GM12878 (cell line): ENCODE data around the gene ITFG1. TPM values are rescaled to one million over a fixed set of nuclear protein-coding genes. Genes with fewer than 3 reads are reported as not detected.

ENCODE experiments used
- ATF7 ChIP-seq: fragments of 450-650 bp; IDR thresholded peaks from 2 replicates; pipeline ENCODE4 v1.6.1; 2016; ENCODE audit warnings: low read depth, mild to moderate bottlenecking
- BCL3 ChIP-seq: IDR thresholded peaks from 2 replicates; pipeline ENCODE4 v1.6.1; 2011; ENCODE audit warnings: borderline replicate concordance, low read depth, mild to moderate bottlenecking, moderate library complexity, low read length; ENCODE audit not compliant: insufficient read depth, poor library complexity, severe bottlenecking
- CEBPB ChIP-seq, 2 experiments: fragments of 150-350 bp in 1 of 2; IDR thresholded peaks; 2 replicates each; pipeline ENCODE4 v1.6.1; 2012 to 2014; ENCODE audit warnings: low read depth in 2 of 2, low read length in 2 of 2, borderline replicate concordance in 1 of 2, inconsistent platforms in 1 of 2
- ESRRA ChIP-seq: IDR thresholded peaks from 2 replicates; pipeline ENCODE4 v1.6.1; 2012; ENCODE audit warnings: mild to moderate bottlenecking, low read length, improper control_type of control experiment
- FOXM1 ChIP-seq: IDR thresholded peaks from 2 replicates; pipeline ENCODE4 v1.6.1; 2012; ENCODE audit warnings: low read depth, mild to moderate bottlenecking, inconsistent platforms, low read length, moderate library complexity
- HDAC2 ChIP-seq: fragments of 200-600 bp; sonication (generic); IDR thresholded peaks from 2 replicates; pipeline ENCODE4 v1.6.1; 2017
- IKZF1 ChIP-seq: fragments of 450-650 bp; conservative IDR thresholded peaks from 2 replicates; pipeline ENCODE4 v1.6.1; 2017; ENCODE audit warnings: antibody characterized with exemption, mild to moderate bottlenecking
- IRF4 ChIP-seq: IDR thresholded peaks from 2 replicates; pipeline ENCODE4 v1.6.1; 2011; ENCODE audit warnings: low read depth, low read length
- JUNB ChIP-seq: IDR thresholded peaks from 2 replicates; pipeline ENCODE4 v1.6.1; 2016; ENCODE audit warnings: antibody characterized with exemption, mild to moderate bottlenecking
- MYC ChIP-seq: IDR thresholded peaks from 2 replicates; pipeline ENCODE4 v1.6.1; 2011; ENCODE audit warnings: mild to moderate bottlenecking, low read length, moderate library complexity, inconsistent platforms; ENCODE audit not compliant: insufficient read depth, insufficient replicate concordance, insufficient read length, severe bottlenecking
- POLR2AphosphoS5 ChIP-seq: IDR thresholded peaks from 2 replicates; pipeline ENCODE4 v1.6.1; 2011; ENCODE audit warnings: mild to moderate bottlenecking, low read length, inconsistent platforms
- RB1 ChIP-seq: fragments of 450-650 bp; formaldehyde crosslinking; IDR thresholded peaks from 2 replicates; pipeline ENCODE4 v1.6.1; 2017; ENCODE audit warnings: mild to moderate bottlenecking, borderline replicate concordance
- RCOR1 ChIP-seq: conservative IDR thresholded peaks from 2 replicates; pipeline ENCODE4 v1.6.1; 2012; ENCODE audit warnings: low read depth, low read length, improper control_type of control experiment
- SMARCA5 ChIP-seq: fragments of 450-650 bp; IDR thresholded peaks from 2 replicates; pipeline ENCODE4 v1.6.1; 2017; ENCODE audit warnings: mild to moderate bottlenecking
- SP1 ChIP-seq: IDR thresholded peaks from one replicate; pipeline ENCODE4 v1.6.1; 2011; ENCODE audit warnings: low read depth, low read length
- SPI1 ChIP-seq: IDR thresholded peaks from 2 replicates; pipeline ENCODE4 v1.6.1; 2011; ENCODE audit warnings: low read depth, mild to moderate bottlenecking, low read length, moderate library complexity, borderline replicate concordance; ENCODE audit not compliant: insufficient read depth
- SREBF2 ChIP-seq: IDR thresholded peaks from 2 replicates; pipeline ENCODE4 v1.6.1; 2012; ENCODE audit warnings: mild to moderate bottlenecking, low read length
- TAF1 ChIP-seq: IDR thresholded peaks from 2 replicates; pipeline ENCODE4 v1.6.1; 2011; ENCODE audit warnings: mild to moderate bottlenecking, low read depth, low read length, borderline replicate concordance
- TCF12 ChIP-seq: IDR thresholded peaks from 2 replicates; pipeline ENCODE4 v1.6.1; 2011; ENCODE audit warnings: low read depth, mild to moderate bottlenecking, low read length
- YBX1 ChIP-seq: fragments of 450-650 bp; IDR thresholded peaks from 2 replicates; pipeline ENCODE4 v1.6.1; 2016; ENCODE audit warnings: antibody characterized with exemption
- ZNF217 ChIP-seq: fragments of 450-650 bp; IDR thresholded peaks from 2 replicates; pipeline ENCODE4 v1.6.1; 2017; ENCODE audit warnings: antibody characterized with exemption, mild to moderate bottlenecking
- ZNF592 ChIP-seq: fragments of 450-650 bp; IDR thresholded peaks from 2 replicates; pipeline ENCODE4 v1.6.1; 2017; ENCODE audit warnings: mild to moderate bottlenecking, moderate library complexity
- polyA plus RNA-seq, 11 experiments: library from polyadenylated mRNA; depleted of rRNA in 4 of 11; unstranded in 6 of 11; stranded (reverse) in 5 of 11; fragments of >200 nt; fragmentation: Nextera tagmentation in 4 of 11; fragmentation: Illumina TruSeq in 1 of 11; extraction: Ambion mirVana in 4 of 11; extraction: Trizol in 1 of 11; gene quantifications; 1 replicate in 1 of 11; 2 replicates in 10 of 11; pipeline versions ENCODE4 v1.2.1 to v1.2.3, GENCODE V29; 2011 to 2016; ENCODE audit warnings: inconsistent platforms in 2 of 11, missing spikeins in 2 of 11, low read depth in 1 of 11
- total RNA-seq, 4 experiments: library from RNA; depleted of rRNA in 3 of 4; stranded (reverse); fragments of >200 nt in 3 of 4; fragmentation: Illumina TruSeq in 1 of 4; extraction: Trizol in 1 of 4; gene quantifications; 2 replicates each; pipeline versions ENCODE4 v1.2.1 to v1.2.3, GENCODE V29; 2013 to 2021

Gene ITFG1
- total and polyA plus RNA-seq, 10 of the 15 experiments (the other 5 are each of a cell fraction or from before 2014, with no cell fraction given) = 9.3 to 56.3 (median 28.6) TPM

GRCh38 chr16:47492428-47493377 lies 31.8 kb upstream of the ITFG1 start (continued):
- peak; percentile 17; the same call in 1 of the 2 replicates for TF ChIP-seq RB1
- peak; percentile 42; the same call in 1 of the 2 replicates for TF ChIP-seq ZNF217
- no peak for TF ChIP-seq MYC
- no peak for TF ChIP-seq SREBF2
- TF ChIP-seq YBX1 = no peak
- peak; percentile 60; the same call in 1 of the 2 replicates for TF ChIP-seq FOXM1
- TF ChIP-seq TCF12 = no peak
- peak; percentile 90 for TF ChIP-seq IKZF1
- peak; percentile 41; the same call in 1 of the 2 replicates for TF ChIP-seq IRF4
- peak; percentile 69; the same call in 1 of the 2 replicates for TF ChIP-seq SPI1
- TF ChIP-seq HDAC2 = no peak
- TF ChIP-seq BCL3 = no peak
- no peak for TF ChIP-seq CEBPB (IDR thresholded peaks at IDR 0.05; ENCODE audit: borderline replicate concordance in 1 of 2, low read depth in 2 of 2, low read length in 2 of 2)
- TF ChIP-seq ESRRA = no peak
- TF ChIP-seq ZNF592 = no peak
- TF ChIP-seq POLR2AphosphoS5 = peak; percentile 66
- TF ChIP-seq SP1 = no peak
- TF ChIP-seq JUNB = peak; percentile 56
- TF ChIP-seq TAF1 = peak; percentile 77; the same call in 1 of the 2 replicates
- no peak for TF ChIP-seq RCOR1
- no peak for TF ChIP-seq SMARCA5
- no peak for TF ChIP-seq ATF7
